Left colon (tissue), 2 donors: ENCODE results near the gene SMG5. TPM values are rescaled to one million over a fixed set of nuclear protein-coding genes. Genes with fewer than 3 reads are reported as not detected.

ENCODE experiments used
- ATAC-seq: fragments of 200-7000 bp; cut with Tn5 transposase; one replicate; pipeline ENCODE4 v1.9.1; 2020; ENCODE audit warnings: mild to moderate bottlenecking, moderate library complexity
- DNase-seq, 2 donors: peaks; one replicate each; pipeline ENCODE4 v3.0.0-alpha.2; 2020
- intact Hi-C, 2 donors: fragments of 100-400 bp; cut with DNase I in 1 of 2; cut with micrococcal nuclease in 1 of 2; formaldehyde crosslinking; loops; one replicate each; pipeline versions ENCODE4 v1.11.2 to v1.14.0; 2022; cut with DNase I, micrococcal nuclease
- total RNA-seq, 2 donors: library from RNA; stranded (reverse); fragmentation: NEBNext Ultra II Directional; extraction: Animal tissue kit (Norgen Biotek cat#: 25700); gene quantifications; one replicate each; pipeline ENCODE4 v1.2.1, GENCODE V29; 2021
- donor health status: DM: no; HTN: no; CAD: no.
- donor health status: DM: yes; HTN: yes; CAD: no.

SMG5 gene
- total RNA-seq, 2 donors from 2014 or later = 65.3 to 73.9 TPM

- ATAC-seq (peak; percentile 37), DNase-seq (peak in 1 of 2 donors; percentile 29)
- intact Hi-C loops = no loop called here
Measured at GRCh38 chr1:156247460-156248322, 34.9 kb downstream of the SMG5 start, which contains the start of gene PAQR6. Gene PAQR6, minus strand, starts transcription at chr1:156248056. Its CDS starts 1,325 bp downstream, at chr1:156246731.

GRCh38 chr1:156246781-156247459, 35.7 kb downstream of the SMG5 start:
- DNase-seq (peak in 1 of 2 donors; percentile 25), ATAC-seq (peak; percentile 38)
- intact Hi-C loops = no loop called here

- intact Hi-C loops = no loop called here
- ATAC-seq (no peak), DNase-seq (no peak)
Measured at GRCh38 chr1:156246241-156246780, 36.3 kb downstream of the SMG5 start.

- ATAC-seq (peak; percentile 50), DNase-seq (peak in 1 of 2 donors; percentile 53)
- intact Hi-C loops = no loop called here
Measured at GRCh38 chr1:156245451-156246232, 37.0 kb downstream of the SMG5 start.

- intact Hi-C loops = no loop called here
- DNase-seq (no peak), ATAC-seq (no peak)
Measured at GRCh38 chr1:156244712-156245111, 37.9 kb downstream of the SMG5 start.

- no peak for ATAC-seq
- intact Hi-C loops = no loop called here
Measured at GRCh38 chr1:156244126-156244525, 38.5 kb downstream of the SMG5 start.

GRCh38 chr1:156242738-156243137, 39.9 kb downstream of the SMG5 start:
- DNase-seq = no peak
- intact Hi-C loops = no loop called here

More at GRCh38 chr1:156244126-156244525, 38.5 kb downstream of the SMG5 start:
- no peak for DNase-seq

GRCh38 chr1:156241926-156242325, 40.7 kb downstream of the SMG5 start, which contains the start of gene BGLAP:
Gene BGLAP, plus strand, starts transcription at chr1:156242184. Its CDS starts 48 bp downstream, at chr1:156242232.
- ATAC-seq (no peak), DNase-seq (no peak)
- intact Hi-C loops = no loop called here

More at GRCh38 chr1:156242738-156243137, 39.9 kb downstream of the SMG5 start:
- no peak for ATAC-seq

GRCh38 chr1:156241311-156241811, 41.3 kb downstream of the SMG5 start:
- ATAC-seq = no peak
- DNase-seq = no peak
- intact Hi-C loops = no loop called here

GRCh38 chr1:156238248-156238647, 44.4 kb downstream of the SMG5 start:
- ATAC-seq (no peak), DNase-seq (no peak)
- intact Hi-C loops = no loop called here

GRCh38 chr1:156236164-156236563, 46.5 kb downstream of the SMG5 start:
- intact Hi-C loops = no loop called here
- DNase-seq = no peak

GRCh38 chr1:156233426-156234127, 49.0 kb downstream of the SMG5 start:
- ATAC-seq (peak; percentile 5), DNase-seq (no peak)
- intact Hi-C loops = no loop called here

More at GRCh38 chr1:156236164-156236563, 46.5 kb downstream of the SMG5 start:
- ATAC-seq = no peak

- DNase-seq (no peak), ATAC-seq (no peak)
- intact Hi-C loops = no loop called here
Measured at GRCh38 chr1:156232201-156232894, 50.3 kb downstream of the SMG5 start.

- no peak for DNase-seq
- intact Hi-C loops = no loop called here
- ATAC-seq = no peak
Measured at GRCh38 chr1:156230473-156230837, 52.2 kb downstream of the SMG5 start.

- ATAC-seq = no peak
- intact Hi-C loops = loop anchor here (5.0 kb wide), 2 partner anchors 83 to 138 kb away; no protein-coding TSS in a partner anchor
Measured at GRCh38 chr1:156229809-156230472, 52.7 kb downstream of the SMG5 start.

GRCh38 chr1:156228501-156228900, 54.1 kb downstream of the SMG5 start:
- intact Hi-C loops = loop anchor here (5.0 kb wide), 2 partner anchors 81 to 136 kb away; no protein-coding TSS in a partner anchor
- no peak for ATAC-seq
- no peak for DNase-seq

More at GRCh38 chr1:156229809-156230472, 52.7 kb downstream of the SMG5 start:
- no peak for DNase-seq

GRCh38 chr1:156226782-156227181, 55.8 kb downstream of the SMG5 start:
- intact Hi-C loops = loop anchor here (5.0 kb wide), 2 partner anchors 79 to 134 kb away; no protein-coding TSS in a partner anchor
- ATAC-seq = no peak
- no peak for DNase-seq
